GM18520 (cell line): ENCODE data around the gene TBC1D22A.

Experiments used
- ATAC-seq: cut with Tn5 transposase; IDR thresholded peaks from one replicate; pipeline ENCODE4 v1.9.1; 2021; ENCODE audit not compliant: unreplicated experiment

TBC1D22A gene

GRCh38 chr22:46829941-46830715, 67.7 kb downstream of the TBC1D22A start:
- ATAC-seq: no peak

- ATAC-seq: no peak
Measured at GRCh38 chr22:46830841-46831240, 68.4 kb downstream of the TBC1D22A start.

- no peak for ATAC-seq
Measured at GRCh38 chr22:46833228-46833627, 70.8 kb downstream of the TBC1D22A start.

DNA sequence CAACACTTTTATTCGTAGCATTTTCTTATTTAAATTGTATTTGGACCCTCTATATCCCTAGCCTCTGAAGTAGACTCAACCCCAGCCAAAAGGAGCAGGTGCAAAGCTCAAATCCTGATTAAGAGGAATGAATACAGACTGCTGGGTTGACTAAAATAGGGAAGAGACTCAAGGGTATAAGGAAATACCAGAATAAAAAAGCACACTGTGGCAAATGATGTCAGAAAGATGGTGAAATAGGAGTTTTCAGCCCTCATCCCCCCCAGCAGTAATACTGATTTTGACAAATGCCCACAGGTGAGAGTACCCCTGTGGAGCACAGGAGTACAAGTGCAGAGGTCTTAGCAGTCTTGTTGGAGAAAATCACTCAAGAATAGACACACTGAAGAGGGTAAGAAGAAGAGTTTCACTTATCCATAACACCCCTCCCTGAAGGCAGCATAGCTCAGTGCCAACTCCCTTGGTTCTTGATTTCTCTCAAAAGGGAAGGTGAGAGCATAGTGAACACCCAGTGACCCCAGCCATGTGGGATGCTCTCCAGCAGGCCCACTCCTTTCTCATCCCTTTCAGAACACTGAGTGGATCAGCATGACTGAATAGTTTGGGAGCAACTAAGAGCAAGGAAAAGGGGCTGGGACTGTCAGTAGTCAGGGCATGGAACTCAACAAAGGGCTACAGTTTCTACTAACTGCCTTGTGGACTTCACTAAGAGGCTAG, 71.7 kb downstream of the TBC1D22A start:
- no peak for ATAC-seq

- ATAC-seq: no peak
Measured at GRCh38 chr22:46835288-46835687, 72.8 kb downstream of the TBC1D22A start.

GRCh38 chr22:46835693-46836092, 73.2 kb downstream of the TBC1D22A start:
- ATAC-seq: no peak

- no peak for ATAC-seq
Measured at GRCh38 chr22:46841522-46841921, 79.1 kb downstream of the TBC1D22A start.

GRCh38 chr22:46842606-46843005, 80.2 kb downstream of the TBC1D22A start:
- no peak for ATAC-seq

DNA sequence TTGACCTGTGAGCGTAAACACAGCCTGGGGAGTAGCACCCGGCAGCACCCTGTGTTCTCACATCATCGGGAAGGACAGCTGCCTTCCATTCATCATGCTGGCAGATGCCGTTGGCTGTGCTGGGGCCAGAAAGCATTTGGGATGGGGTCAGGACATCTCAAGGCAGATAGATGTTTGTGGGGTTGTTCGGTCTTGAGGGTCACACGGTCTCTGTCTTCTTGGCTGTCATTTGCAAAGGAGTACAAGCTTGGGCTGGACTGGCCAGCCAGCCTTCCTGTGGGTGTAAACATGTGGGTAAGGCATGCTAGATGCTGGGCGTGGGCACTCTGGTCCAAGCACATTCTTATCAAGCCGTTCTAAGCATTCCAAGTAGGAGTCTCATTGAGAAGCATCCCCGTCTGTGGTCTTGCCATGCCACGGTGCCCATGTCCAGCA, 81.4 kb downstream of the TBC1D22A start:
- no peak for ATAC-seq

DNA sequence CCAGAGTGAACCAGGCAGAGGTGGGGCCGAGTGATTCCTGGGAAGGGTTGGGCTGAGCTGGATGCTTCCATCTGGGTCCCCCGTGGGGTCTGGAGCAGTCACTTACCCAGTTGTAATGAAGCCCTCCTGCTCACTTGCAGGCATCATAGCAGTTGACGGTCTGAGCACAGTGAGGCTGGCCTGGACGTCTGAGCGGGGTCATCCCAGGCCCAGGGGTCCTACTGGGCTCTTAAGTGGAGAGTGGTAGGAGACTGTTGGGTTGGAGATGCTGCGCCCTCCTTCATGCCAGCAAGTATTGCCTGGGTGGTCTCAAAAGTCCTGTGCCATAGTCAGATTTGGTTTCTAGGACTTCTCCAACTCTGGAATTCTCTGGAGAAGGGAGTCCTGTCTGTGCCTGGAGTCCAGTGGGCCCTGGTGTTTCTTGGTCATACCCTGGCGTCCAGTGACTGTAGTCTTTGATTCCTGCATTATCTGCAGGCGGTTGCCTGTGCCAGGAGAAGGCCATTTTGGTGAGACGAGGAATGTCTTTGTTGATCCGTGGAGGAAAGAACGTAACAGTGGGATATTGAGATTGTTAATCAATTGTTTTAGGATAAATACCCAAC, 82.3 kb downstream of the TBC1D22A start:
- ATAC-seq: no peak

DNA sequence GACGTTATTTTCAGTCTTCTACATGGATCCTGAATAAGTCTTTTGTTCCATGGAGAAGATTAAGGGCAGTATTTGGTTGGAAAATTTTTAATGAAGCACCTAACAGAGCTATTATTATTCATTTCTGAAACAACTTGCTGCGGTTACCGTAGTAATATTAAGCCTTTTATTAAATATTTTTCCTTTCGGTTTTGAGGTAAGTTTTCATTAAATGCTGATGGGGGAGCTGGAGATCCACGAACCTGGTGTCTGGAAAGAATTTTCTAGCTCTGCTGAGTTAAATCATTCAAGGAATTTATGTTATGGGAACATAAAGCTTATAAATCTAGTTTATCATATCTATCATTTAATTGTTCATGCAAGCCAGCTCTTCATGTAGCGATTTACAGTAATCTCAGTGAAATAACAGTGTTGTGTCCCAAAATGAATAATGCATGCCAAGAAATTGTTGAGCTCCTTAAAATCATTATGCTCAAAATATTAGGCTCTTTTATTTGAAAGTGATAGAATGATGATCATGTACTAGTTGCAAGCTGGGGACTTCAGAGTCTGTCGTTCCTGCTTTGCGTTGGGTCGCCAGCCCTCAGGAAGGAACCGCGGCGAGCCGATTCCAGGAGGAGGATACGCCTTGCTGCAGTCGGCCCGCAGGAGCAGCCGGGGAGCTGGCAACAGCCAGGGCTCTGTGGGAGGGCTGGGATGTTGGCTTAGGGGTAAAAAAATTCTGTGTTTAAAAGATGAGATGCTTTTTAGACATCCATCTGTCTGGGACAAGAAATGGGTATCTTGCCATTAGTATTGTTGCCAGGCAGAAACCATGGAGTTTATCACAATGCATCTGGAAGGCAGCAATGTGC, 83.1 kb downstream of the TBC1D22A start:
- no peak for ATAC-seq

- ATAC-seq: no peak
Measured at GRCh38 chr22:46846150-46846831, 83.8 kb downstream of the TBC1D22A start.

GRCh38 chr22:46846832-46847355, 84.4 kb downstream of the TBC1D22A start:
- ATAC-seq: no peak

GRCh38 chr22:46848197-46848596, 85.7 kb downstream of the TBC1D22A start:
- no peak for ATAC-seq

GRCh38 chr22:46849101-46849500, 86.7 kb downstream of the TBC1D22A start:
- ATAC-seq: no peak

- ATAC-seq: no peak
Measured at GRCh38 chr22:46849951-46850350, 87.5 kb downstream of the TBC1D22A start.

DNA sequence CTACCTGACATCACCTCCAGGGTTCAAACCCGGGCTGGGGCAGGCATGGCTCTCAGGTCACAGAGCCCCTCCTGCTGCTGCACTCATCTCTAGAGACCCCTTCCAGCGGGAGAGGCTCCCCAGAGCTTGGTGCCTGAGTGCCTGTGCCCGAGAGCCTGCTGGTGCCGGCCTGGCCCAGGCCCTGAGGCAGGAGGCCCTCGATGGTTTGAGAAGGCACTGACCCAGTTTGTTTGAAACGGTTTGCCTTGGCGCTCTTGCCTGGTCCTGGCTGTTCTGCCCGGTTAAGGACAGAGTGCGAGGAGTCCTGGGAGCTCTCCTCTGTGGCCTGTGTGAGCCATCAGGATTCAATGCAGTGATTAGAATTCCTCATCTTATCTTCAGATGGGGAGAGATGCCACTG, 88.9 kb downstream of the TBC1D22A start:
- ATAC-seq: no peak

GRCh38 chr22:46851941-46852340, 89.5 kb downstream of the TBC1D22A start:
- ATAC-seq: no peak

- no peak for ATAC-seq
Measured at GRCh38 chr22:46852771-46853170, 90.3 kb downstream of the TBC1D22A start.

DNA sequence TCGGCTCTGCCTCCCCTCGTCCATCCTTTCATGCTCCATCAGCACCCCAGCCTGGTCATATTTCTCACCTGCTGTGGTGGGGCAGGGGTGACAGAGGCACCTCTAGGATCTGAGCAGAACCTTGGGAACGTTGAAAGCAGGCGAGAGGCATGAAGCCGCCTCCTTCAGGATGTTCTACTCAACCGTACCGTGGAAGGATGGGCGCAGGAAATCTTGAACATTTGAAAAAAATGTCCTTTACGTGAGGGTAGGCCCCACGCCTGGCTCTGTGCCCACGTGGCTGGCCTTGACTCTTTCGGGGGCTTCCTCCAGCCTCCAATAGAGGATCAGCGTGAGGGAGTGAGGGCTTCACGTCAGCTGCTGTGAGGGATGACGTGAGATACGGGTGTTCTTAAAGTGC, 90.7 kb downstream of the TBC1D22A start:
- no peak for ATAC-seq
